Measurements from ENCODE around the gene TADA2B. TPM values are rescaled to one million over a fixed set of nuclear protein-coding genes. Genes with fewer than 3 reads are reported as not detected.

TADA2B gene, protein sequence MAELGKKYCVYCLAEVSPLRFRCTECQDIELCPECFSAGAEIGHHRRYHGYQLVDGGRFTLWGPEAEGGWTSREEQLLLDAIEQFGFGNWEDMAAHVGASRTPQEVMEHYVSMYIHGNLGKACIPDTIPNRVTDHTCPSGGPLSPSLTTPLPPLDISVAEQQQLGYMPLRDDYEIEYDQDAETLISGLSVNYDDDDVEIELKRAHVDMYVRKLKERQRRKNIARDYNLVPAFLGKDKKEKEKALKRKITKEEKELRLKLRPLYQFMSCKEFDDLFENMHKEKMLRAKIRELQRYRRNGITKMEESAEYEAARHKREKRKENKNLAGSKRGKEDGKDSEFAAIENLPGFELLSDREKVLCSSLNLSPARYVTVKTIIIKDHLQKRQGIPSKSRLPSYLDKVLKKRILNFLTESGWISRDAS
- 10.1 and 16.3 TPM in 2 replicates for total RNA-seq

DNA sequence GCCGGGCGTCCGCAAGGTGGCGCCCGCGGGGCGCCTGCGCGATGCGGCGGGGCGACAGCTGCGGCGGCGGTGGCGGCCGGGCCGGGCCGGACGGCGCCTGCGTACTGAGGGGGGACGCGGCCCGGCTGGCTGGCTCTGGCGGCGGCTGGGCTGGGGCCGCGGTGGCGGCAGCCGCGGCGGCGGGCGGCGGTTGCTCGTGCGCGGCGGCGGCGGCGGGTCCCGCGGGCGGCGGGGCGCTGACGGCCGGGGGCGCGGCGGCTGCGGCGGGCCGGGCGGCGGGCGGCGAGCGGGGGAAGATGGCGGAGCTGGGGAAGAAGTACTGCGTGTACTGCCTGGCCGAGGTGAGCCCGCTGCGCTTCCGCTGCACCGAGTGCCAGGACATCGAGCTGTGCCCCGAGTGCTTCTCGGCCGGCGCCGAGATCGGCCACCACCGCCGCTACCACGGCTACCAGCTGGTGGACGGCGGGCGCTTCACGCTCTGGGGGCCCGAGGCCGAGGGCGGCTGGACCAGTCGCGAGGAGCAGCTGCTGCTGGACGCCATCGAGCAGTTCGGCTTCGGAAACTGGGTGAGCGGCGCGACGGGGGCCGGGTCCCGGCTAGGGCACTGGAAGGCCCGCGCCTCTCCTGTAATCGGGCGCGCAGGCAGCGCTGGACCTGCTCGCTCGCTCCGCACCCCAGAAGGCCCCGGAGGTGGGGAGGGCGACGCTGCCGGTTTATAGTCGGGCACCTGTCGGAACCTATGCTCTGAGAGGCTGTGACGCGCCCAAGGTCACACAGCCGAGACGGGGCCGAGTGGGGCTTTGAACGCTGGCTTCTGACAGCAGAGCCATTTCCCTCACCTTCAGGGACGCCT, at the start of gene TADA2B:
TADA2B (plus strand) TSS at position 89 of the 853 bp plus-strand sequence; CDS start at position 297, 208 bp downstream.

DNA sequence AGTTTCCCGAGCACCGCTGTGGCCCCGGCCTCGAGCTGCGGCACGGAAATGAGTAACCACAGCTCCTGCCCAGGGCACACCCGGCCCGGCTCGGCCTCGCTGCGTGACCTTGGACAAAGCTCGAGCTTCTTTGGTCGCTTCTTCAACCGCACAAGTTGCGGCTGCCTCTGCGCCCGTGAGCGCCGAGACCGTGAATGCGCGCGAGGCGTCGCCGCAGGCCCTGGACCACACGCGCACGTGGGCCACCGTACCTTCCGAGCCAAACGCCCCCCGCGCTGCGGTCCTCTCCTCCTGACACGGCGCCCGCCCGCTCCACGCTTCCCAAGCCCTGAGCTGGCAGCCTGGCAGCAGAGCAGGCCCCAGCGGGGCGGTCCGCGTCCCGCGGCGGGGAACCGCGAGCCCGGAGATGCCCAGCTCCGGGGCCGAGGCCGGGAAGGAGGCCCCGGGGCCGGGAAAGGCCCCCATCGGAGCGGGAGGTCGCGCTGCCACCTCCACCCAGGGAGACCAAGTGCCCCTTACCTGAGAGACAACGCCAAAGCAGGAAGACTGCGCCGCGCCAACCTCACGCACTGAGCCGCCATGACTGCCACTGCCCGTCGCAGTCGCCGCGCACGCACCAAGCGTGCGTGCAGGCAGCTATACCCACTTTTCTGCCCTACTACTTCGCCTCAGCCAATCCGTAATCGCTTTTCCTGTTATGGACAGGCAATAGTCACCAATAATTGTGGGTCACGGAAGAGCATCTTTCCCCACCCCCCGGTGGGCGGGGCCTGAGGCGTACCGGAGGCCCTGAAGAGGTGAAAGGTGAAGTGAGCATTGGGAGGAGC, 24.5 kb downstream of the TADA2B start, which contains the start of gene GRPEL1:
GRPEL1 (minus strand) TSS at position 613 of the 827 bp plus-strand sequence; CDS start at position 581, 32 bp downstream.

Other genes with a start within 250 kb of the TADA2B start
- gene TBC1D14, start 133.5 kb upstream of the TADA2B start, total RNA-seq: 29.4 and 31.7 TPM in 2 replicates
- gene GRPEL1, start 24.7 kb downstream of the TADA2B start, total RNA-seq: 15.4 and 29.4 TPM in 2 replicates
- gene SORCS2, start 149.2 kb downstream of the TADA2B start, total RNA-seq: 1.2 TPM in 1 of 2 replicates, not detected in the other

Data from myometrial cell (primary cell).